GM21526 (cell line): ENCODE measurements around the gene PDZRN3.

Source experiments
- ATAC-seq: cut with Tn5 transposase; IDR thresholded peaks from one replicate; pipeline ENCODE4 v1.9.1; 2021; ENCODE audit warnings: moderate library complexity; ENCODE audit not compliant: unreplicated experiment, low FRiP score

PDZRN3 gene

DNA sequence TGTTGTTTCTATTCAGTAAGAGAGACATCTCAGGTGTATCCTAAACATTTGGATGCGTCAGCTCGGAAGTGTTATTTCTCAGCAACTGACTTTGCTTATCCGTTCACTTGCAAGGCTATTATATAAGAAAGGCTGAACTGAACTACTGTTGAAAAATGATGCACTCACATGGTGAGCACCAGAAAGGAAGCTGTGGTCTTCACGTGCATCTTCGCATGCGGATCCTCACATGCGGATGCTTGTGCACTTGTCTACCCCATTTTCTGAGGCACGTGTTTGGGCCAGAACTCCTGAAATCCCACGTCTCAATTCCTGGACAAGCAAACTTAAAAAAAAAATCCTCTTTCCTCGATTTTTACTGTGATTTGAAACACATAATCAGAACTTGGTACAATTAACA, 63.2 kb downstream of the PDZRN3 start:
- no peak for ATAC-seq

DNA sequence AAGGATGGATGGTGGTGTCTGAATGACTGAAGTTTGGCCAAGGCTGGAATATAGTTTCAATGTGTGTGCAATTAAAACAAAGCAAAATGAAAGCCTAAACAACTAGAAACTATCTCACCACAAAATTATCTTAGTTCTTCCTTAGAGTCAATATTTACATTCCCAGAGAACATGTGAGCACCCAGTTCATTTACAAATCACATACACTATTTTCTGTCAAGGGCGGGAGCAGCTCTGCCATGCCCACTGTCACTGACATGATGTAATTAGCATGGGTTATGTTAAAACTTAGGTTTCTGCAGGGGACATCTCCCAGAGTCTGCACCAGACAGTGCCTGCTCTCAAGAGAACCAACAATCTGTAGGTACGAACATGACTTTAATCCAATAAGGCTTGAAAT, 65.0 kb downstream of the PDZRN3 start:
- no peak for ATAC-seq

DNA sequence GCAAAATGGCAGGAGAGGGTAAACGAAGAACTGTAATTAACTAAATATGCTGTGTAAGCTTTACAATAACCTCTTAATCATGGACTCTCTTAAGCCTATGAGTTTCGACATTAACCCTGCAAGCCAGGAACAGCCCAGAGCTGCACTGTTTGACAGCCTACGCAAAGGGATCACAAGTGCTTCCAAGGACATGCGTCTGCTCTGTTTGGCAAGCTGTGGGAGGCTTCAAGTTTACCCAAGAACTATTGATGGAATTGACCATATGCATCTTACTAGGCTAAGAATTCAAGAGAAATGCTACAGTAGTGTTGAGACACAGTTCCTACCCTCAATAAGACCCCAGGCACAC, 66.0 kb downstream of the PDZRN3 start:
- ATAC-seq, result no peak

DNA sequence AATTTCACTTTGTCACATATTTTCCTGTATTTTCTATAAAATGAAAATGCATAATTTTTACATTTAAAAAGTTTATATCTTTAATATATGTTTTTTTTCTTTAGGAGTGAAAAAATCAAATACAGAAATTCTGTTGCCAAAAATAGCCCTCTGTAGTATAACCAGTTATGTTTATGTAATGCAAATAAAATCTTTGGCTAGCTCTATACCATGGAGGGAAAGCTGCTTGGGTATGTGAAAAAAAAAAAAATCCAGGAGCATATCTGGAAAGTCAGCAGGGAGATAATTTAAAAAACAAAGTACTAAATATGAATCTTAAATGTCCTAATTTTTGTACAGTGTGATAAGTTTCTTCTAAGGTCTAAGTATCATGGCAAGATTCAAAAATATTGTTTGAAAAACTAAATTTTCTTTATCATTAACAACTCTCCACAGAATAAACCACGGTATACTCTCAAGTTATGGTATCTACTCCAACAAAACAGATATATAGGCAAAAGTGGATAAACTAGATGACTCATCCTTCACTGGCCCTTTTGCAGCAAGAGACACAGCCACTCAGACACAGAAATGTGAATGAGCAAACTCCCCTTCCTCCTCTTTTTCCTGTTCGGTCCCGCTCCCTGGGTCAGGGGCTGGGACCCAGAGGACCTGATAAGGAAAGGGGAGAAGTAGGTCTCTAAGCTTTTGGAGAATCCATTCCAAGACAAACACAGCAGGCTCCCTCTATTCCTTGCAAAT, 66.6 kb downstream of the PDZRN3 start:
- ATAC-seq, result no peak

DNA sequence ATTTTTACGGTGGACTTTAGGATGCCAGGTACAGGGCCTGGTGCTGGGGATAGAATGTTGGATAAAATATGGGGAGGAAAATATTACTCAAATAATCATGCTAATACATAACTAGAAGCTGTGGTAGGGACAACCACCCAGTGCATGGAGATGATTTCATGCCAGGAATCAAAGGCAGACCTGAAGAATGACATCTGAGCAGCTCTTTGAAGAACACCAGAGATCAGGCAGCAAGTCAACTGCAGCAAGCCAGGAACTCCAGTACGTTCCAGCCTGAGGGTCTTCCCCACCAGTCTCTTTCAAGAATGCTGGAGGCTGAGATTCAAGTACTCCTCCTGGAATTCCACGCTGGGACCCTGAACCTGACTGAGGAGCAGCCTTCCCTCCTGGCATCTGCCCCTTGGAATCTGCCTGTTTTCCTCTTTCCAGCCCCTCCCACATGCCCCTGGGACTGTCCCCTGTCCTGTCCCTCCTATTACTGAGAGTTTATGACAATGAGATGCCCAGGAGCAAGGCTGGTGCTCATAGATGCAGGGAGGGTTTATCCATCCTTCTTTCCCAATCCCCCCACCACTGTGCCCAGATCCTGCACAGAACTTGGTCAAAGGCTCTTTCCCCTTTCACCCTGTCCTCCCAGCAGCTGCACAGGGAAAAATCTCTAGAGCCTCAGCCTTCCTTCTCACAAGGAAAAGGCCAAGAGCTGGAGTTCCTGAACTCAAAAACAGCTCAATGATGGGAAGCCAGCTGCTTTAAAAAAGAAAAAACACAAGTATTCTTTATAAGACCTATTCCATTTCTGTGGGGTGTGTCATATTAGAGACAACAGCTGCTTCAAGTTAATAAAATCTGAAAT, 68.0 kb downstream of the PDZRN3 start:
- no peak for ATAC-seq

DNA sequence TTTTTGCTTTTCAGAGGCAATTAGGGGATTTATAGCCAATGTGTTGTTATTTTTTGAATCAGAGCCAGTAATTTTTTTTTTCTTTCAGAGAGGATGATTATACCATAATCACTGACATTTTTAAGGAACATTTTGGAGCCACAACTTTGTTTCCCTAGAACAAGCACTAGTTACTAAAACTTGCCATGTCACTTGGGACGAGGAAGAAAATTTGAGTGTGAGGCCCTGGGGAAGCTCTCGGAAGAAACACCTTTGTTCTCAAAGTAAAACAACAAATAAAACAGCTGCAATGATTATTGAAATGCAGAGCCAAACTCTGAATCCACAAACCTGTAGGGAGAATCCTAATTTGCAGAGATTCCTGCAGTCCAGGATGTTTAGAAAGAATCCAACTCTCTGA, 69.7 kb downstream of the PDZRN3 start:
- no peak for ATAC-seq

DNA sequence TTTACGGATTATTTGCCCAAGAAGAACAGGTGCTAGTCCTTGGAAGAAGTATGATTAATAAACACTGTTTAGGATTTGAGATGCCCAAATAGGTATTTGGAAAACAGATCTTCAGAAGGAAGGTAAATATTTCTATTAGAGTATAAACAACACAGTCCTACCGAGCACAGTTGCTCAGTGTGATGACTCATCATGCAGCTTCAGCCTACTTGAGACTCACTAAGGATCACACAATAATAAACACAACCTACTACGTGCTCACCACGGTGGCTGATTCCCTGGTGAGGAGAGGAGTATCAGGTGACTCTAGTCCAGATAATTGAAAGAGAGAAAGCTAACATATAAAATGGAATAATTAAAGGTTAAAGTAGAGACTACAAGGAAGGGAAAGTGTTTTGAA, 72.0 kb downstream of the PDZRN3 start:
- ATAC-seq, result no peak

DNA sequence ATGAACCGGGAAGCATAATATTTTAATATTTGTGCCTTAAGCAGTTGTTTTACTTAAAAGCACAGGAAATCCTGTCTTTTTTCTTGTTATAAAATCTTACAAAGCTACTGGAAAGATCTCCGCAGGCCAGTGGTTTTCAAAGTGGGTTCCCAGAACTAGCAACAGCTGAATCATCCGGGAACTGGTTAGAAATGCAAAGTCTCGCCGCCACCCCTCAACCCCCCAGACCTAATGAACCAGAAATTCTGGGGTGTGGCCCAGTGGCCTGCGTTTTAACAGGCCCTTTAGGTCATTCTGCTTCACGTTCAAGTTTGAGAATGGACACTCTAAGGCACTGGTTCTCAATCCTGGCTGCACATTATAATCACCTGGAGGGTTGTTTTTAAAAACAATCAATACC, 74.7 kb downstream of the PDZRN3 start:
- ATAC-seq, result no peak

DNA sequence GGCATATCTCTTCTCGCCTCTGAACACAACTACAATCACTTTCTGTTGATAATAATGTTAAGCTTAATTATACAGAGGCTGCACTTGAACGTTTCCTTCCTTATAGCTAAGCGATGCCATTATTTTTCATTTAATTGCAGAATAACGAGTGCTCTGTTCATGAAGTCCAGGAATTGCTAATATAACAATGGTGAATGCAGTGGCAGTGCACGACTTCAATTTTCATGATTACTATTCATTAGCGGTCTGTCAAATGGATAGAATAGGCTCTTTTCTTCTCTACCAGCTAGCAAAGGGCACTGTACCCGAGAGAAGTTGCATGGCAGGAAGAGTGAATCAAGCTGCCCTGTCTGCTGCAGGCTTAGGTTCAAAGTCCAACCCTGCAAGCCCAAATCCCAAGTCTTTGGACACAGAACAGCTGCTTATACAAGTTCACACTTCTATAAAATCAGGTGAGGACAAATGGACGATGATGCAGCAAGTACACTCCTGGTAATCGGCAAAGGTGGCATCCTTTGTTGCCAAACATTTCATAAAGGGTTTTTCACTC, 75.6 kb downstream of the PDZRN3 start:
- no peak for ATAC-seq

DNA sequence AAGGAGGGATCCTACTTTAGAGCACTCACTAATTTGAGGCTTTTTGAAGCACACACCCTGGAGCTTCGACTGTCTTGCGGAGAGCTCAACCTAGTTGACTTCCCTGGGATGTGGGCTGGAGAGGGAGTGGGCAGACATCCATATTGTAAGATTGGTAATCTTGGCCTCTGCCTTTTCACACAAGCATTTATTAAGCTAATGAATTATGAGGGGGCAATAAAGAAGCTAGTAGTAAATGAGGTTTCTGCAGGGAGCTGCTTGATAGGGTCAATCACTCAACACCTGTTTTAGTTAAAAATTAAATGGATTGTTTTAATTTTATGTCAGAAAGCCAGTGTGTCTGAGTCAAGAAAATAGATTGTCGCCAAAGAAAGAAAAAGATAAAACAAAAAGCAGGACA, 76.3 kb downstream of the PDZRN3 start:
- no peak for ATAC-seq

DNA sequence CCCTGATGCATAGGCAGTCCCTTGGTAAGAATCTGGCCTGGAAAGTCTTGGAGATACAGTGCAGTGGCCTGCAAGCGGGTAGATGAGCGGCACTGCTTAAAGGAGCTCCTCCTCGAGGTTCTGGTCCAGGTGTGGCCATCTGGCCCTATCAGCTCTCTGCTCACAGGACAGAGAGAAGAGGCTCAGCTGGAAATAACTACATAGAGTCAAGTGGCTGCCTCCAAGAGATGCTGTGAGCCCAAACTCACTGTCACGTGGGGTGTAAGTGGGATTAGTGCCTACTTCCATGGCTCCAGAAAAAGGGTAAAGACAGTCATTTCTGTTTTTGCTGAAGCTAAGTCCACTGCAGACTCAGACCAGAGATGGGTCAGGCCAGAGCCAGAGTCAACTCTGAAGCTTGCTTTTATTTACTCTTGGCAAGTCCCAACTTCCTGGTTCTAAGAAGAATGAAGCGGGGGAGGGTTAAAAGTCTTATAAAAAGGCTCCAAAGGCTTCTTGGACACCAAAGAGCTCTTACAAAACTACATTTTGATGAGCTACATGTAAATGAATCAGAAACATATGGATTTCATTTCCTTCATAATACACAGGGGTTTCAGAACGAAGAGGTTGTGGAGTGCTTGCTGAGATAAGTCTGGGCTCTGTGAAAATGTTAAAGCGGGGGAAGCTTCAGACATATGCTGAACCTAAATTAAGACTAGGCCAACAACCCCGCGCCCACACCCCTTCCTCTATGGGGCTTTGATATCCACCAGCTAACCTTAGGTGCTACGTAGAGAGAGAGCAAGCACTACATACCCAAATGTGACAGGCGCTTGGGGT, 77.1 kb downstream of the PDZRN3 start:
- no peak for ATAC-seq

DNA sequence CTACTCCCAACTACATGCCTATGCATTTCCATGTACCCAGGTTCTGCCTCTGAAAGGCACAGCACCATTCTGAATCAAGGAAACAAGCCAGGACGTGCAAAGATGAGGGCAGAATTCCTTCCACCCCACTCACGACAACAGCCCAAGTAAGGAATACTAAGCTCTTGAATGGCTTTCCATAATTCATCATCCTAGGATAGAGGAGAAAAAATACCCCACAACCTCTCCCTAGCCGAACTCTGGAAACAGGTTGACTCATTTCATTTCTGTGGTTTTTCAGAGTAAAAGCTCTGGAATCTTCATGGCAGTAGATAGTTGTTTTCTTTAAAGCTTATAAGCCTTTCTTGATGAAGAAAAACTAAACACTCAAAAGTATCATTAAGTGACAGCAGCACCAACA, 77.8 kb downstream of the PDZRN3 start:
- no peak for ATAC-seq

DNA sequence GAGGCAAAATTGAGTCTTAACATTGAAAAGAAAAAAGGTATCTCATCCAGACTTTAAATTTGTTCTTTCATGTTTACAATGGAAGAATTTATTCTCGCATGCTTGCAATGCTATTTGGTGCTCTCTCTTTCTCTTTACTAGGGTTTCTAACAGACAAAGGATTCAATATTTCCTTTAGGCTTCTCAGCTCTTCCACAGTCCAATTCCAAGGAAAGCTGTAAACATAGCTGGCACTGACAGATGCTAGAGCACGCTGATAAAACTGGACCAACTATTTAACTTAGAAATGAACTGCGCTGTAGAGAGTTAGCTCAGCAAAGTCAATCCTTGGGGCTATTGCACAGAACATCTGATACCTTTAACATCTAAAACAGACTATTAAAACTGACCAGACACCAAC, 81.3 kb downstream of the PDZRN3 start:
- no peak for ATAC-seq

DNA sequence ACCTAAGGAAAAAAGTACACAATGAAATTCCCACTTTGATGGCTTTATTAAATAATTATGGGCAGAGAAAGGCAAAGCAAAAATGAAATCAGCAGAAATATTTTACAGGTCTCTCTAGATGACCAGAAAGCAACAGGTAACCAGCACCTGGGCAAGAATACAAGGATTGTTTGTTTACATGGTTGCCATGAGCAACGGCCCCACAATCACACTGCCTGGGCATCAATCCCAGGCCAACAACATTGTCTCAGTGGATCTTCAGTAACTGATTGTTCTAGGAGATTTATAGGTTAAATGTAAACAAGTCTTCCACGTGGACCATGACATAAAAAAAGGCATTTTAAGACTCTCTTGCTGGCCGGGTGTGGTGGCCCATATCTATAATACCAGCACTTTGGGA, 82.6 kb downstream of the PDZRN3 start:
- no peak for ATAC-seq

DNA sequence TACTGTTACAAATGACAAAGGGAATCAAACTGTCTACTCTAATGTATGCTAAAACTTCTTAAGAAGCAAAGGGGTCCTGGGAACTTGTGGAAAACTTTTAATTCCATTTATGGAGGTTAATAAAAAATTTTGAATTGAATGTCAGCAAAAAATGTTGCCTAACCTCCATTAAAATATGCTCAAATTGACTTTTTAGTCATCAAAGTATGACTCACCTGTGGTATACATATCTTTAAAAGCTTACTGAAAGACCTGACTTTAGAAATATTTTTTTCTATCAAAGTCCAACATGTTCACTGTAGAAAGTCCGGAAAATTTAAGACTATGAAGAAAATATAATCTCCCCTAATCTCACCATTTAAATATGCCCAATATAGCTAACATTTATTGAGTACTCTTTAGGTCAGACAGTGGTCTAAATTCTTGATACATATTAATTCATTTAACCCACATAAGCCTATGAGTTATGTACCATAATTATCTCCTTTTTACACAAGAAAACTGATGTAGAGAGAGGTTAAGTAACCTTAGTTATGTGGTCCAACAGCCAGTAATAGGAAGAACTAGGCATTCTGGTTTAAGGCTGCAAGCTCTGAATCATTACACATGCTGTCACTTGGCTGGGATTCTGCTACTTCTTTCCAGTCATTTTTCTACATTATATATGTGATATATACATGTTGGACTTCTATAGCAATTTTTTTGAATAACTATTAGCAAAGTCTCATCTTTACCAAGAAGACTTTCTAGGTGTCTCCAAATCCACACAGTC, 83.6 kb downstream of the PDZRN3 start:
- no peak for ATAC-seq

DNA sequence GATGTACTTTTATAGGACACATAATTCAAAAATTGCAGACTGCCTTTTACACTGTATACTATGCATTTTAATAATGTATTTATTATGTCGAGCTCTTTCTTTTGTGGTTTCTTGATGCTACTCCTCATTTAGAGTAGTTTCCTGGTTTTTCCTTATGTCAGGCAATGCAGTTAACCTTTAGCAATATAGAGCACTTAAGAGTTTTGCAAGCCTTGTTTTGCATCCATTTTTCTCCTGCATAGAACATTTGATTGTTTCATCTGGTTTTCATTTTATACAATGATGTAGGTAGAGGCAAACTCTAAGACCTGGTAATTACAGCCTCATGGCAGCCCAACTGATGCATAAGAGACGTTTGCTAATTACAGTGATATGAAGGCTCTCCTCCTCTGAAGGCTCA, 86.3 kb downstream of the PDZRN3 start:
- no peak for ATAC-seq

DNA sequence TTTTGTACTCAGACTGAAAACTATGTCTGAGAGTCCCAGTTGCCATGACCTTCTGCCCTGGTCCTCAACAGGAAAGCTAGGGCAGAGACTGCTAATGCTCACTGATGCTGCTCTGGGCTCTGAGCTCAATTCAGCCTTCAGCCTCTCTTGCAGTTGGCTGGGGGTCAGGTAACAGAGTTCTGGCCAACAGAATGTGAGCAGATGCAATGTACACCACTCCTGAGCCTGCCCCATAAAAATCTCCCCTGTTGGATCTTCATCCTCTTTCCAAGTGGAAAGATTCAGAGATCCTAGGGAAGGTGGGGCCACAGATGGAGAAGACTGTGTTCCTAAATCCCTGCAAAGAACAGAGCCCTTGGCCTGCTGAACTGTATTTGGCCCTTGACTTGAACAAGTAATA, 87.8 kb downstream of the PDZRN3 start:
- ATAC-seq, result no peak

DNA sequence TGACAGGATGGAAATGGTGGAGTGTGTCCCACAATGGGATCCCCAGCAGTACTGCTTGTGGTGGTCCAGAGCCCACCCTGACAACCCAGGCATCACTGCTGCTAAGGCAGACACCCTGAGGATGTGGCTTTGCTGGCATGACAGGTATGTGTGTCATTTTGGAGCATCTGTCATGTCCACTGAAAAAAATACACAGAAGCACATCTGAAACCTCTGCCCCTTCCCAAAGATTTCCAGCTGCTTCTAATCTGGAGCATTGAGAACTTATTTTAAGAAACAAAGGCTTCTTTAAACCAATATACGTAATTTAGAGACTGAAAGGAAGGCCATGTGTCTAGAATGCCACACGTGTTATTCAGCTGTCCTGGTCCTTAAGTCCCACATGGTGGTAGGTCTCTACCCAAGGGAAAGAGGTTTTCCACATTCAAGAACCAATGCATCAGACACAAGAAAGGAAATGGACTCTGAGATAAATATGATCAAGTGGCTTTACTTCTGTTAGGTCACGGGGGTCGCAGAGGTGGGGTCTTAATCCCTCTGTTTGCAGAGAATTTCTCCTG, 88.3 kb downstream of the PDZRN3 start:
- no peak for ATAC-seq

DNA sequence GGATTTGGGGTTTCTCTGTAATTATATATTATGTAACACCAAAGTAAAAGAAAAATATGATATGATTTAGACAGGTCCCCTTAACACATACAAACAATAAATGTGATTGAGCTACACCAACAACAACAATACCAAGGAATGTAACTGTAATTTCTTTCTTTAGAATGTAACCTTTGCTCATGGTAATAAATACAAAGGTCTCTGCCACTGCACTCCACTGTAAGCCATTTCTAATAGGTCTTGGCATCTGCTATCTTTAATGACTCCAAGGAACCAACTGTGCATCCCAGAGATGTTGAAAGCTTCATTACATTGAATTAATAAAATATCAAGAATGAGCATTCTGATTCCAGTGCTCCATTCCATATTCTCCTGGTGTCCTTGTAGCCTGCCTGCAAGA, 88.8 kb downstream of the PDZRN3 start:
- no peak for ATAC-seq

DNA sequence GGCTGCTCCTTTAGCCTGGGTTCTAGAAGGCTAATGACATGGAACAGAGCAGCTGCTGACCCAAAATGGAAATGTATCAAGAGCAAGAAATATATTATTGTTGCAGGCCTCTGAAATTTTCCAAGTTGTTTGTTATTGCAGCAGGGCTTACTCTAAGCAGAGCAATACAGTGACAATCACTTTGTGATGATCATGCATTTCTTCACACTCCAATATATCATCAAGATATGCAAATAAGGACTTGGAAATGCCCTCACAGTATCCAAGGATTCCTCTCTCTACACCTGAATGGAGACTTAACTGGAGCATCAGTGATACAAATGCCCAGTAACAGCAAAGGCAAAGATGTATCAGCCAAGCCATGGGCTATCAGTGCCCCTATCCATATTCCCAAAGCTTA, 89.6 kb downstream of the PDZRN3 start:
- no peak for ATAC-seq
